ENCODE data around the gene ZNF462.

GRCh38 chr9:107054146-107054545 is 191.2 kb downstream of the ZNF462 start:
- TF ChIP-seq CTCF (conservative IDR thresholded peaks at IDR 0.05) (no peak), ZFX (IDR thresholded peaks at IDR 0.05) (no peak)
